ENCODE results near the gene RSPH9.
"Not testable (repeated sequence)": the region's sequence is repeated elsewhere in the genome, so short reads cannot be mapped to it uniquely, and the experiment has no call there.

The RSPH9 gene

GRCh38 chr6:43628393-43629103 lies 16.3 kb upstream of the RSPH9 start:
- DNase-seq, result peak in 17 of 56 donors; percentile 32 to 63 (median 47)

GRCh38 chr6:43629104-43629504 lies 15.7 kb upstream of the RSPH9 start, which contains the start of gene GTPBP2:
Gene GTPBP2 (minus strand): TSS chr6:43629264. CDS start chr6:43629162, 102 bp downstream.
- peak; percentile 68 to 100 (median 99) for DNase-seq

GRCh38 chr6:43629505-43630300 lies 15.1 kb upstream of the RSPH9 start:
- peak; percentile 26 to 89 (median 76) for DNase-seq

GRCh38 chr6:43630980-43631619 lies 13.7 kb upstream of the RSPH9 start:
- DNase-seq, result no peak

GRCh38 chr6:43633002-43633401 lies 11.8 kb upstream of the RSPH9 start:
- DNase-seq, result not testable (repeated sequence)

GRCh38 chr6:43634702-43635303 lies 10.0 kb upstream of the RSPH9 start:
- no peak for DNase-seq

GRCh38 chr6:43635387-43636307 lies 9.2 kb upstream of the RSPH9 start, which contains the start of gene MAD2L1BP:
Gene MAD2L1BP (plus strand): TSS chr6:43635840. CDS start chr6:43635876, 36 bp downstream.
- peak in 55 of 56 donors; percentile 46 to 91 (median 78) for DNase-seq

GRCh38 chr6:43636308-43636659 lies 8.6 kb upstream of the RSPH9 start:
- DNase-seq, result peak in 2 of 56 donors; percentile 29 to 45

GRCh38 chr6:43639984-43640800 lies 4.6 kb upstream of the RSPH9 start:
- DNase-seq, result no peak

- no peak for DNase-seq
Measured at GRCh38 chr6:43645613-43645964, 753 bp downstream of the RSPH9 start.

- no peak for DNase-seq
Measured at GRCh38 chr6:43647613-43648012, 2.8 kb downstream of the RSPH9 start.

GRCh38 chr6:43648248-43648647 lies 3.4 kb downstream of the RSPH9 start:
- no peak for DNase-seq

GRCh38 chr6:43652822-43653221 lies 8.0 kb downstream of the RSPH9 start:
- DNase-seq, result not testable (repeated sequence)

- no peak for DNase-seq
Measured at GRCh38 chr6:43657221-43657802, 12.5 kb downstream of the RSPH9 start.

- no peak for DNase-seq
Measured at GRCh38 chr6:43658161-43658560, 13.3 kb downstream of the RSPH9 start.

- not testable (repeated sequence) for DNase-seq
Measured at GRCh38 chr6:43662948-43663347, 18.1 kb downstream of the RSPH9 start.

- no peak for DNase-seq
Measured at GRCh38 chr6:43665376-43665775, 20.5 kb downstream of the RSPH9 start.

GRCh38 chr6:43666196-43666920 lies 21.5 kb downstream of the RSPH9 start:
- no peak for DNase-seq

Measured in nucleus accumbens (tissue), 56 donors.